ENCODE data around the gene RAD23B.
A peak's percentile ranks its signal among the peaks of the same experiment; 100 is the strongest.

Gene RAD23B

DNA sequence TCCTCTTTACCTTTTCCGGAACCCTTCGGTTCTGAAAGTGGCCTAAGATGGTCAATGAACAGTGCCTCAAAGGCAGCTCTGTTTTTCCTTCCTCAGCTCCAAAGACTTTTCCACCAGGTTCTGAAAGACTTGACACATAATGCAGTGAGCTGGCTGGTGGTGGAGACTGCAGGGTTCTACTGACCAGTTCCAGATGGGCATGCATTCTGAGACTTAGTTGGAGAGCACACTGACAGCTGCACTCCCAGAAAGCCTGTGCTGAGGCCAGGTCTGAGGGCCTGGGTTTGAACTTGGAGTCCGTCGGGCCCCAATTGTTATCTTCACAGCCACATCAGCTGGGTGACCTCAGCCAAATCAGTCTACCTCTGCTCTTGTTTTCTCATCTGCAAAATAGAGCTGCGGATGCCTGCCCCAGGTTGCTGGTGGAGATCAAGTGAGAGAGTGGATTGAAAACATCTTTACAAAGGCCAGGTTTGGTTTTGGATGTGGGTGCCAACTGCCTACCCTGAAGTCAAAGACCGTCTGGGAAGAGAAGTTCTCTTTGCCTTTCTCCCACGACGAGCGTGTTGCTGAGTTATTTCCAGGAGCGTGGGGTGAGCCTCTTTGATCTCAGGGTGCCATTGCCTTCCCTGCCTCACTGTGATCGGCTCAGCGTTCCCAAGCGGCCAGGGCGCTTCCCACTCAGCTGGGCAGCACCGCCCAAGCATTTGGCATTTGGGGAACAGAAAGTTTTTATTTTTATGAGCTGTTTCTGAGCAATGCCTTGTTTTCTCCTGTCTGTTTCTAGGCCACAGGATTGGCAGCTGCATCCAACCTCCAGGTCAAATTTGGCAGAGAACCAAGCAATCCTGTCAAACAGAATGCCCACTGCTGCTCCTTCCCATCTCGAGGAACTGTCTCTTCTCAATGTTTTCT lies 54.9 kb downstream of the RAD23B start:
- DNase-seq: peak; percentile 12

DNA sequence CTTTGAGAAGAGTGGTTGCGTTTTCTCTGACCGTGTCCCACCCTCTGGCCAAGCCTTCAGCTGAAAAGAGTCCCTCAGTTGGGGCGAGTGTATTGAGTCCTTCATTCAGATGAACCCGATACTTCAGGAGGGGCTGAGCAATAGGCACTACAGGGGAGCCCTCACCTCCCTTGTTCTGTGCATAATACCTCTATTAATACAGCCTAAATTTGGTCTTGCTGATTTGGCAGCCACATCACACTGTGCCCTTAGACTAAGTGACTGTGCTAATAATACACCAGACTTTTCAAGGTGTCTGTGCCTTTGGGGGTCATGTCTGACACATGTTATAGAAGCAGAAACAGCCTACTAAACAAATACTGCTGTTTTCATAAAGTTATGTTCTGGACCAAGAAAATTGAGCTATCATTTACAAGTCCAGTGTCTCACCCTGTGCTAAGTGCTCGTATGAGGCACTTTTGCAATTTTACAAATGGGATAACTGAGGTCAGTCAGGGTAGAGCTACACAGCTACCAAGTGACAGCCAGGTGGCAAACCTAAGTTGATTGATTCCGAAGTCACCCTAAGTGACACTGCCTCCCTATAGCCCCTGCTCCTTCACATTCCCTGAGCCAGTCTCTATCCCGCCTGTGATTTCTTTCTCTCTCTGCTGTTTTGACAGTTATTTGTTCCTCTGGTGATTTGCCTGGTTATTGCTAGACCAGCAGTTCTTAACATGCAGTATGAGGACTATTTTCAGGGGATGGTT lies 56.0 kb downstream of the RAD23B start:
- no peak for DNase-seq

DNA sequence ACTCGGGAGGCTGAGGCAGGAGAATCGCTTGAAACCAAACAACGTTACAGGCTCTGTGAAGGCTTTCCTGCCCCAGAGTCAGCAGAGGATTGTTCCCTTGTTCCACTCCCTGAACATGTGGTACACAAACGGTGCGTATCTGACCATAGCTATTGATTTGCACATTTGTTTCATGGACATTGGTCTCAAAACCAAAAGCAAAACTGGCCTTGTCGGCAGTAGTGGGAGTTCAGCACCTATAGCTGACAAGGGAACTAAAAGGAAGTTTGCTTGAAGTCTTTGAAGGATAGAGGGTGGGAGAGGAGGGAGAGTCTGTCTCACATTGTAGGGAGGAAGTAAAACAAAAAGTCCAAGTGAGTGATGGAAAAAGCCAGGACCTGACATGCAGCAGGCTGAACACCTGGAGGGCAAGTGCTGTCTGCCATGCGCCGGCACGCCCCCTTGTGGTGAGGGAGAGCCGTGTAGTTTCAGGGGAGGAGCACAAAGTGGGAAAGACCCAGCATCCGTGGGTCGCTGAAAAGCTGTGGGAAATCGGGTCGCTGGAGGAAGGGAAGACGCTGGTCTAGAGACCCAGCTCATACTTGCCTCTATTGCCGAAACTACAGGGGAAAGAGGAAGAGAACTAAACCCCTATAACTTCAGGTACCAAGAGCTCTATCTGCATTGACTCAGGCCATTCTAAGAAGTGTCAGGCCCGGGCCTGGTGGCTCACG lies 58.0 kb downstream of the RAD23B start:
- DNase-seq: peak; percentile 75

DNA sequence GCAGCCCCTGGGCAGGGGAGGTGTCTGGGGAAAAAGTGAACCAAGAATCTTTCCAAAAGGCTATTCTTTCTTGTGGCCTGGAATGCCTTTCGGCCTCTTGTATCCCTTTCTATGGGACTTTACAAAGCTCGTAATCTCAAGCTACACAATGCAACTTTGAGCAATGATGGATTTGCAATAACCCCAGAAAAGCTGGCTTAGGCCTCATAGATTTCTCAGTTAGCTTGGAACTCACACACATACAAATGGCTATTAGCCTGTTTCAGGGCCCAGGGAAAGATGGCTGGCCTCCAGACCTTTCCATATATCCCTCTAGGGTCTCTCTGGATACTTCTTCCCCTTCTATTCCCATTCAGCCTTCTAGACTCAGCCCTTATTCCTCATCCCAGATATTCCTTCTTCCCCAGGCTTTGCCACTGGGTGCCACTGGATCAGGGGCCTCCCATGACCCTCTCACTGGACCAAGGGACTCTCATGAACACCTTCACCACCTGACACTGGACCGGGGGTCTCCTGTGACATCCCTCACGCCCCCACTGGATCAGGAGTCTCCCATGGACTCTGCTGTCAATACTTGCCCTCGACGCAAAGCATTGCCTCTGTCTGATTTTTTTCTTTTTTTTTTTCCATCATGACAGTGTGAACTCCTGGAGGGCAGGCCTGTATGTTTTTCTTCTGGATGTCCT lies 59.5 kb downstream of the RAD23B start:
- no peak for DNase-seq

DNA sequence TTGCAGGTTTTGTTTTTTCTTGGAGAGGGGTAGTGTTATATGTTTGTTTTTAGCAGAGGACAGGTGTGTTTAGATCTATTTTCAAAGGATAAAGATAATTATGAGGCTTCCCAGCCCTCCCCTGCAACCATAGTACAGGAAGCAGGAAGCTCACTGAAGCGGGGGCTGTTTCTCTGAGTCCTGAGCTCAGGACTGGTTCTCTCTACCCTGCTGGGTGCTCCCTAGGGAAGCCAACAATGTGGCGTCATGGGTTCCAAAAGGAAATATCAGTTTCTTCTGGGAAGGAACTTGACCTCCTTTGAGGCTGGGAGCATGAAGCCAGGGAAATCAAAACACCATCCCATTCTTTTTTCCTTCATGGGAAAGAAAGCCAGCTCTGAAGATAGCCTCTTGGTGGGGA lies 62.2 kb downstream of the RAD23B start:
- no peak for DNase-seq

DNA sequence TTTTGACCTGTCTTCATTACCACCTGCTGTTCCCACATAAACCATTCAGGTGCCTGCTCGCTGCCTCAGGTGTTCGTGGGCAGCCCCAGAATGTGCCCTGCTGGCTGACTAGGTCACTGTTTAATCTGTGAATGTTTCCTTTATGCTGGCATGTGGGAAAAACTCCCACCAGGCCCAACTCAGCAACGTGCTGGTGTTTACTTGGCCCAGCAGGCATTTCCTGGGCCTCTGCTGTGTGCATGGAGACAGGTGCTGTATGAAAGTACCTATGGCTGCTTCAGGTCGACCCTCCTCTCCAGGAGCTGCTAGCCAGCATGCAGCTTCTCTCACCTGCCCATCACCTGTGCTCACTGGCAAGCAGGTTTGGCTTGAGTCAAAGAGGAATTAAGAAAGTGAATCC lies 65.8 kb downstream of the RAD23B start:
- no peak for DNase-seq

DNA sequence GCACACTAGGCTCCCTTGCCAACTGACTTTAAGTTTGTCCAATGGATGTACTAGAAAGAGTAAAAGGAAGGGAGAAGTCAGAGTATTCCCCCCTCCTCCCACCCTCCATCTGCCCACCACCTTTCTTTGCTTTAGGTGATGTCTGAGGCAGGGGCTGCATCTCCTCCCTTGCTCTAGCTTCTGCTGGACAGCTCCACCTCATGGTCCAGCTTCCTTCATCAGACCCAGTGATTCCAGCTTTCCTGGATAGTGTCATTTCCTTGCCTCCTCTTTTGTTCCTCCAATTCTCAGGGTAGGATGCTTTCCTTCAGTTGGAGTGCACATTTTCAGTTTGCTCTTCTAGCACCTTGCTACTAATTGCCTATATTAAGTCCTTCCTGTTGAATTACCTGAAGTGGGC lies 67.4 kb downstream of the RAD23B start:
- DNase-seq: no peak

DNA sequence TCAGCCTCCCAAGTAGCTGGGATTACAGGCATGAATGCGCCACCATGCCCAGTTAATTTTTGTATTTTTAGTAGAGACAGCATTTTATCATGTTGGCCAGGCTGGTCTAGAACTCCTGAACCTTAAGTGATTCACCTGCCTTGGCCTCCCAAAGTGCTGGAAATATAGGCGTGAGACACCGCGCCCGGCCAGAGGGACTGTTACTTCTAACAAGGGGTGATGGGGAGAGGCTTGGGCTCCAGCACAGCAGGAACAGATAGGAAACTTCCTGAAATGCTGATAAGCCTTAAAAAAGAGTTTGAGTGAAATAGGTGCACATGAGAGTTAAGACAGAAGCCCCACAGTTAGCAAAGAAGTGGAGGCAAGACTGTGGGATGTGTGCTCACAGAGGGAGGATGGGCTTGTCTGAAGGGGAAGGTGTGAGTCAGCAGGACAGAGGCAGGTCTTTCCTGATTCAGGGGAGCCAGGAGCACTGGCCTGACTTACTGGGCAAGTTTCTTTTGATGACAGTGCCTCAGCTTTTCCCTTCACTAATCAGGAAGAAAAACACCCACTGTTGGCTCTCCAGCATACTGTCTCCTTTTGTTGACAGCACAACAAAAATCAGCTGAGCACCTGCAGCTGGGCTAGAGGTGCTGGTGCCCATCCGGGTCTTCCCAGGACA lies 68.4 kb downstream of the RAD23B start:
- no peak for DNase-seq

DNA sequence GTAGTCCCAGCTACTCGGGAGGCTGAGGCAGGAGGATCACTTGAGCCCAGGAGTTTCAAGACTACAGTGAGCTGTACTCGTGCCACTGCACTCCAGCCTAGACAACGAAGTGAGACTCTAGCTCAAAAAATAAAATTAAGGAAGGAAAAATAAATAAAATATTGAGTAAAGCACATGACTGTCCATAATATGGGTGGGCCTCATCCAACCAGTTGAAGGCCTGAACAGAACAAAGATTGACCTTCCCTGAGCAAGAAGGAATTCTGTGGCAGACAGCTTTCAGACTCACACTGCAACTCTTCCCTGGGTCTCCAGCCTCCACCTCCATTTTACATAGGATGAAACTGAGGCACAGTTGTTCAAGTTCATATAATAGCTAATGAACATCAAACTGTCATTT lies 72.3 kb downstream of the RAD23B start:
- no peak for DNase-seq

DNA sequence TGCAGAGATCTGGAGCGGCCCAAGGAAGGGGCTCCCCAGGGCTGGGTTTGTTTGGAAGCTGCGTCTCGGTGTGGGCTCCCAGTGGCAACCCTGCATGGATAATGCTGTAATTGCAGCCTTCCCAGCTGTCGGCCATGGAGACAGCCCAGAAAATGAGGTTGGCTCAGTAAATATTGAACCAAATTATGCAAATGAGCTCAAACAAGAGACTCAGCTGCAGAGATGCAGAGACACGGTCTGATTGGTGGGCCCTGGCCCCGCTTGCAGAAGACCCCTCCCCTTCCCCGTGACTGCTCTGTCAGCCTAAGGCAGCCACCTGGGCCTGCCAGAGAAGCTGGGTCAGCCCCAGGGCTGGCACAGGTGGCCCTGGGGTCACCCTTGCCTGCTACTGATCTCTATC lies 75.9 kb downstream of the RAD23B start:
- no peak for DNase-seq

DNA sequence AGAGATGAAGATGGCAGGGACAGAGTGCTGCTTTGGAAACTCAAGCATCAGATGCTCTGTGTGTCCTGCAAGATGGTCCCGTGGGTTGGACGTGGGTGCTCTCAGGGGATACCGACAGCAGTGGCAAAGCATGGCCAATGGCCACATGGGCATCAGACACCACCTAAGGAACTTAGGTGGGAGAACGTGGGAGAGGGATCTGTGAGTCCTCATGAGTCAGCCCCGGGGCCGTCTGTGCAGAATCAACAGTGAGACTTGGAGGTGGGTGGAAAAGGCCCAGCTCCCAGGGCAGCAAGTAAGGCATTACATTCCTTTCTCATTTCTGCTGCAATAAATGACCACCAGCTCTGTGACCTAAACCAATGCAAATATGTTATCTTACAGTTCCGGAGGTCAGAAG lies 77.0 kb downstream of the RAD23B start:
- DNase-seq: no peak

DNA sequence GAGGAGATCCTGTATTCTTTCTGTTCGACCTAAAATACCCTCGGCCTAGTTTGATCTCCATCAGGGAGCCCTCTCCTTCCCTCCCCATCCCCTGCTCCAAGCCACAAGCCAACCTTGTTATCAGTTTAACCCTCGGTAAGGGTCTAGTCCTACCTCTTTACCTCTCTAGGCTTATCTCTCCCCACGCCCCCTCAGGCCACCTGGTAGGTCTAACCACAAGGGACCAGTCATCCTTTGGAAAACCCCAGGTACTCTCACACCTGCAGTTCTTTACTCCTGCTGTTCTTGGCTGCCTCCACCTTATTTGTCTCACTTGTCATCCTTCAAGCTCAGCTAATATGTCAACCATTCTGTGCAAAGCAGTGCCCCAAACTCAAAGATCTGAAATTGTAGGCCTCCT lies 78.7 kb downstream of the RAD23B start:
- no peak for DNase-seq

DNA sequence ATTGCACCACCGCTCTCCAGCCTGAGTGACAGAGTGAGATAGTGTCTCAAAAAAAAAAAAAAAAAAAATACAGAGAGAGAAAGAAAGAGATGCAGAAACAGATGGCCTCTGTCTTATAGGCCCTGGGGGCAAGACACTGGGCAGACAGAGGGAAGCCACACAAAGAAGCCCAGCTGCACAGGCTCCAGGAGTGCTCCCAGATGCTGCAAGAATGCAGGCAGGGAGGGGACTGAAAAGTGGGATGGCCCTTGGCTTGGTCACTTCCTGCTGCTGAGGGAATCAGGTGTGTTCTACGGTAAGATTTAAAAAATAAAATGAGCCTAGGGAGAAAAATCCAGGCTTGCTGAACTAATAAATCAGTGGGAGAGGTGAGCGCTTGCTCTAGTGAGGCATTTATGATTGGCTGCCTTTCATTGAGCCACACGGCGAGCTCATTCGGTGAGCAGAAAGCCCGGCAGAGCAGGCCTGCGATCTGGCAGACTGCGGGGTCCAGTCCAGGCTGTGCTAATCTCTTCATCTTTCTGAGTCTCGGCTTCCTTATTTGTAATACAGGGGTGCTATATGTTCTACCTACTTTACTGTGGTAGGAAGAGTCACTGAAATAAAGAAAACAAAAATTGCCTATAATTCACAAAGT lies 80.6 kb downstream of the RAD23B start:
- DNase-seq: no peak

DNA sequence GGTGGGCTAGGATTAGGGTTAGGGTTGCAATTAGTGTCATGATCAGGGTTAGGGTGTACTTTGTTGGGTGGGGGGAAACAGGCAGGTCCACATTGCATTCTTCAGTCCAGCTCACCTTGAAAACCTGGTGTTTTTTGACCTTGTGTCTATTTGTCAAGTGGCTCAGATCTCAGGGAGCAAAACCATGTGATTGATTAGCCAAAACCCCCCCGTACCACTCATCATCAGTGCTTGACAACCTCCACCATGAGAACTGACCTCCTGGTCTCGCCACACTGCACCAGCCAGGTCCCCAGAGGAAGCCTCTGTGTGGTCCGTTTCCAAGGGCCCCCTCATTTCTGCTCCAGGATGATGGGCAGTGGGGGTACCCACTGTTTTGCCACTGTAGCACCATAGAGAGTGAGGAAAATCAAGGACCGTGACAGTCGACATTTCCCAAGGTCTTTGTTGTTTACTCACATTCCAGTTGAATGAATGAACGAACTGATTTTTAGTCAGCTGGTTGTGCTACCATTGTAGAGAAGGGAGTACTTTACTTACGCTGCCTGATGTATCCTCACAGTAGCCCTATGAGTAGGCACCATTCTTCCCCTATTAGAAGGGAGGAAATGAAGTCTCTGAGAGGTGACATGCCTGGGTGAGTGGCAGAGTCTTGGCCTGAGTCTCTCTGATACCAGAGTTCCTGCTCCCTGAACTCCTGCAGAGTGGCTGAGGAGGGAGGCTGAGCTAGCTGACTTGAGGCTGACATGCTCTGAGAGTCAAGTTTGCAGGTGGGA lies 84.8 kb downstream of the RAD23B start:
- no peak for DNase-seq

DNA sequence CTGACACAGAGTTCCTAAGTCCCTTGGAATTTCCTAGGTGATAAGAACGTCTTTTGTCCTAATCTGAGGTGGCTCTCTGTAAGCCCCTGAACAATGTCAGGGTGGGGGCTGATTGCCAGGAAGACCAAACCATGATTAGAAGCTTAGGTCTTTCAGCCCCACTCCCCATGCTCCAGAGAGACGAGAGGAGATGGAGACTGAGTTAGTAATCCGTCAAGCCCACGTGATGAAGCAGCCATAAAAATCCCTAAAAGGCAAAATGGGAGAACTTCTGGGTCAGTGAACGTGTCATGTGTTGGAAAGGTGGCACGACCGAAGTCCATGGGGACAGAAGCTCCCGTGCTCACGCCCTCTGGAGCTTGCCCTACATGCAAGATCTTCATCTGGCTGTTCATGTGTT lies 85.6 kb downstream of the RAD23B start:
- DNase-seq: no peak

DNA sequence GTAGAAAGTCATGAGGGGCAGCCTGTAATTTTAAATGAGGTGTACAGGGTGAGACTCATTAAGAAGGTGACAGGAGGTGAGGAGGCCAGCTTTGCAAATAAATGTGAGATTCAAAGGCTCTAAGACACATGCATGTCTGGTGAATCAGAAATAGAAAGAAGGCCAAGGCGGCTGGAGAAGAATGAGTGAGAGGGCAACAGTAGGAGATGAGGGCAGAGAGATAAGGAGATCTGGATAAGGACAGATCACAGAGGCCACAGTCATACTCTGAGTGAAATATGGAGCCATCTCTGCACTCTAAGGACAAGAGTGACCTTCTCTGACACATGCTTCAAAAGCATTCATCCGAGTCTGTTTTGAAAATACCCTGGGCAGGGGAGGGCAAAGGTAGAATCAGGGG lies 90.7 kb downstream of the RAD23B start:
- DNase-seq: no peak

DNA sequence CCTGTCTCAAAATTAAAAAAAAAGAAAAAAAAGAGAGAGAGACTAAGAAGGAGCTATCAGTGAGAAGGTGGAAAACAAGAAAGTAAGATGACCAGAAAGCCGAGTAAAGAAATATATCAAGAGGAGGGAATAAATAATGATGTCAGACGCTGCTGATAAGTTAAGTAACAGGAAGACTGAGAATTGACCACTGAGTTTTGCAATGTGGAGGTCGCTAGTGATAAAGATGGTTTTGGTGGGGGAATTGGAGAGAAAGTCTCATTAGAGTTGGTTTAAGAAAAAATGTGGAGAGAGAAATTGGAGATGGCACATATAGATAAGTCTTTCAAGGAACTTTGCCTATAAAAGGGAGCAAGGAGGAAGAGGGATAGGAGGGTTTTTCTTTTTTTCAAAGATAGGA lies 91.9 kb downstream of the RAD23B start:
- DNase-seq: peak; percentile 19

DNA sequence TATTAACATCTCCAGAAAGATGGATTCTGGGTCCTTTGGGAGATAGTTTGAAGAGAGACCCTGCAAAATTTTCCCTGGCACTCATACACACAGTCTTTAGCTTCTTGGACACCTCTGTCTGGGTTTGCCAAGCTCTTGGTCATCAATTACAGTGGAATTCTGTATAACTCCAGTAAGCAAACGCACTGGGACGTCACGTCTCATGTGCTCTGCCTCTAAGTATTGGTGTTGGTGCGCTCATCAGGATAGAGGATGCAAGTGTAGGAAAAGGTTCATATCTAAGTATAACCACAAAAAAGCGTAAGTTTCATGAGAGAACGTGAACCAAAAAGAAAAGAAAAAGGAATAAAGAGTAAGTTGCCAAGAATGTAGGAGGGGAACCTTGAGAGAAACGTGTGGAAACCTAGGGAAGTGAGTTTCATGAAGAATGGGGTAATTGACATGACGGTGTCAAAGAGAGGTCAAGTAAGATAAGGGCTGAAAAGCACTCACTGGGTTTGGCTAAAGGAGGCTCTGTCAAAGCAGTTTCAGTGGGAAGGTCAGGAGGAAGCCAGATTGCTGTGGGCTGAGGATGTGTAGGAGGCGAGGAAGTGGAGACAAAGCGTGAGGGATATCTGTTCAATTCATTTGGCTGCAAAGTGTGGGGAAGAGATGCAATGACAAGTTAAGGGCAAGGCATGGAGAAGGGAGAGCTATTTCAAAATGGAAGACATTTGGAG lies 92.7 kb downstream of the RAD23B start:
- peak; percentile 52 for DNase-seq

DNA sequence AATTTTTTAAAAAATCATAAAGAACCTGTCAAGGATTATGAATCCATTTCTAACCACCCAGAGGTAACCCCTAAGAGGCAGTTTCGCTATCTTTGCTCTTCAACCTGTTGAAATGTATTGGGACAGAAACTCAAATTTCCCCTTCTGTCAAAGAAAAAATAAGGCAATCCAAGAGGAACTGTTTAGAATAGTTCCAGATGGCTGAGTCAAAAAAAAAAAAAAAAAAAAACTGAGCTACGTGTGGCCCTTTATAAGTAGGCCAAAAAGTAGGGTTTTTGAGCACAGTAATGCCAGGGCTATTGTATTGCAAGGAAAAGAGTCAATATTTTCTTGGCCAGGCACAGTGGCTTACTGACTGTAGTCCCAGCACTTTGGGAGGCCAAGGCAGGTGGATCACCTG lies 94.9 kb downstream of the RAD23B start:
- no peak for DNase-seq

Data from suppressor macrophage treated with lipopolysaccharide for 4 hours (primary cell).